PFSK-1 (cell line): Measurements from ENCODE around the gene STAC3.

Experiments used
- FOXP2 ChIP-seq: optimal IDR thresholded peaks from 2 replicates; pipeline ENCODE3; 2011; ENCODE audit warnings: borderline replicate concordance, control low read depth, inconsistent platforms; ENCODE audit not compliant: insufficient read depth; ENCODE audit errors: extremely low read length, extremely low read depth
- POLR2AphosphoS5 ChIP-seq: IDR thresholded peaks from 2 replicates; pipeline ENCODE4 v1.6.1; 2012; ENCODE audit warnings: low read depth, mild to moderate bottlenecking, control low read depth, low read length, moderate library complexity
- SIN3A ChIP-seq: IDR thresholded peaks from 2 replicates; pipeline ENCODE4 v1.6.1; 2012; ENCODE audit warnings: mild to moderate bottlenecking, low read length, moderate library complexity, borderline replicate concordance; ENCODE audit not compliant: insufficient read depth
- TAF1 ChIP-seq: IDR thresholded peaks from 2 replicates; pipeline ENCODE4 v1.6.1; 2012; ENCODE audit warnings: low read length, control low read depth, borderline replicate concordance; ENCODE audit not compliant: insufficient read depth
- TF ChIP-seq, protein P1 (sequence below), 2 experiments: IDR thresholded peaks; 2 replicates each; pipeline versions ENCODE4 v1.6.1 to v1.8.0; 2011 to 2012; ENCODE audit warnings: low read depth in 2 of 2, low read length in 2 of 2, control low read depth in 1 of 2, inconsistent platforms in 1 of 2, mild to moderate bottlenecking in 1 of 2, moderate library complexity in 1 of 2; ENCODE audit not compliant: insufficient read depth in 1 of 2

Gene STAC3

DNA sequence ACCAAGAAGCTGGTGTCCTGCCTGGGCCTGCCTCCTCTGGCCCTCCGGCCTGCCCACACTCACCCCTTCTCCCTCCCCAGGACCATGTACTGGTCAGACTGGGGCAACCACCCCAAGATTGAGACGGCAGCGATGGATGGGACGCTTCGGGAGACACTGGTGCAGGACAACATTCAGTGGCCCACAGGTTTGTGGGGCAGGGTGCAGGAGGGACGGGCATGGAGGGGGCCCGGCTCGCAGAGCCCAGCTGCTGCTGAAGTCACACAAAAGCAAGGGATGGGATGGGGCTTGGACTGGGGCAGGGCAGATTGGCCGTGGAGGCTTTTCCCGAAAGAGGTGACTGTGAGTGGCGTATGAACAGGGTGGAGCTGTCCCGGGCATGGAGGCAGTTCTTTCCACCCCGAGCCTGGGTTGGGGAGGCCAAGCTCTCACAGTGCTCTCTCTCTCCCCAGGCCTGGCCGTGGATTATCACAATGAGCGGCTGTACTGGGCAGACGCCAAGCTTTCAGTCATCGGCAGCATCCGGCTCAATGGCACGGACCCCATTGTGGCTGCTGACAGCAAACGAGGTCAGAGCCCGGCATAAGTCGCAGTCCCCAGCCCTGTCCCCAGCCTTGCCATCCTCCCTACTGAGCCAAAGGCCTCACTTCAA is 42.2 kb downstream of the STAC3 start:
- TF ChIP-seq, protein P1, sequence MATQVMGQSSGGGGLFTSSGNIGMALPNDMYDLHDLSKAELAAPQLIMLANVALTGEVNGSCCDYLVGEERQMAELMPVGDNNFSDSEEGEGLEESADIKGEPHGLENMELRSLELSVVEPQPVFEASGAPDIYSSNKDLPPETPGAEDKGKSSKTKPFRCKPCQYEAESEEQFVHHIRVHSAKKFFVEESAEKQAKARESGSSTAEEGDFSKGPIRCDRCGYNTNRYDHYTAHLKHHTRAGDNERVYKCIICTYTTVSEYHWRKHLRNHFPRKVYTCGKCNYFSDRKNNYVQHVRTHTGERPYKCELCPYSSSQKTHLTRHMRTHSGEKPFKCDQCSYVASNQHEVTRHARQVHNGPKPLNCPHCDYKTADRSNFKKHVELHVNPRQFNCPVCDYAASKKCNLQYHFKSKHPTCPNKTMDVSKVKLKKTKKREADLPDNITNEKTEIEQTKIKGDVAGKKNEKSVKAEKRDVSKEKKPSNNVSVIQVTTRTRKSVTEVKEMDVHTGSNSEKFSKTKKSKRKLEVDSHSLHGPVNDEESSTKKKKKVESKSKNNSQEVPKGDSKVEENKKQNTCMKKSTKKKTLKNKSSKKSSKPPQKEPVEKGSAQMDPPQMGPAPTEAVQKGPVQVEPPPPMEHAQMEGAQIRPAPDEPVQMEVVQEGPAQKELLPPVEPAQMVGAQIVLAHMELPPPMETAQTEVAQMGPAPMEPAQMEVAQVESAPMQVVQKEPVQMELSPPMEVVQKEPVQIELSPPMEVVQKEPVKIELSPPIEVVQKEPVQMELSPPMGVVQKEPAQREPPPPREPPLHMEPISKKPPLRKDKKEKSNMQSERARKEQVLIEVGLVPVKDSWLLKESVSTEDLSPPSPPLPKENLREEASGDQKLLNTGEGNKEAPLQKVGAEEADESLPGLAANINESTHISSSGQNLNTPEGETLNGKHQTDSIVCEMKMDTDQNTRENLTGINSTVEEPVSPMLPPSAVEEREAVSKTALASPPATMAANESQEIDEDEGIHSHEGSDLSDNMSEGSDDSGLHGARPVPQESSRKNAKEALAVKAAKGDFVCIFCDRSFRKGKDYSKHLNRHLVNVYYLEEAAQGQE (IDR thresholded peaks at IDR 0.05; ENCODE audit: insufficient read depth in 1 of 2, low read depth in 2 of 2, low read length in 2 of 2) = no peak
- no peak for TF ChIP-seq SIN3A
- no peak for TF ChIP-seq TAF1
- no peak for TF ChIP-seq FOXP2
- TF ChIP-seq POLR2AphosphoS5 = no peak

DNA sequence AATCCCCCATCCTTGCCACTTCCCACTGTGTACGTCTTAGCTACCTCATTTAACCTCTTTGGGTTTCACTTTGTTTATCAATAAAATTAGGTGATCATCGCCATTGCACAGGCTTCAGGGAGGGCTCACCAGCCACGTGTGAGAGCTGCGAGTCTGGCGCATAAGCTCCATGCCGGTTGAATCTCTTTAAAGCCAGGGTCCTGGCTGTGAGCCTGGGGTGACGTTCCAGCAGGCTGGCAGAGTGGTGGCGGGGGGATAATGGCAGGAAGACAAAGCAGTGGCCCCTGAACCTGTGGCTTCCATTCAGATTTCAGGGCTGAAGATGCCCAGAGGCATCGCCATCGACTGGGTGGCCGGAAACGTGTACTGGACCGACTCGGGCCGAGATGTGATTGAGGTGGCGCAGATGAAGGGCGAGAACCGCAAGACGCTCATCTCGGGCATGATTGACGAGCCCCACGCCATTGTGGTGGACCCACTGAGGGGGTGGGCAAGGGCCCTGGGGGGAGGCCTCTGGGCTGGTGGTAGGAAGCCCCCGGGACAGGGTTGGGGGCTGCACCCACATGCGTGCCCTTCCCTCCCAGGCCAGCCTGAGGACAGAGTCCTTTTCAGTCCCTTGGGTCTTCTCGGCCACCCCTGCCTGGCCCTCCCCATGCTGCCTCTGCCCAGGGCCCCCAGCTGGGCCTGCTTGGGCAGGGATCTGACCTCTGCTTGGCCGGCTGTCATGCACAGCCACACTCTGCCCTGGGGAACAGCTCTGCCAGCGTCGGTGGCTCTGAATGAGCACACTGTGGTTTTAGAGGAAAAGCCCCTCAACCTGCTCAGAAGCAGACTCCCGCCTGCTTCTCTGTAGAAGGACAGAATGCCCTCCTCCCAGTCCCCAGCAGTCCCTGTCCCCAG is 43.0 kb downstream of the STAC3 start:
- TF ChIP-seq POLR2AphosphoS5 (no peak), SIN3A (no peak)

DNA sequence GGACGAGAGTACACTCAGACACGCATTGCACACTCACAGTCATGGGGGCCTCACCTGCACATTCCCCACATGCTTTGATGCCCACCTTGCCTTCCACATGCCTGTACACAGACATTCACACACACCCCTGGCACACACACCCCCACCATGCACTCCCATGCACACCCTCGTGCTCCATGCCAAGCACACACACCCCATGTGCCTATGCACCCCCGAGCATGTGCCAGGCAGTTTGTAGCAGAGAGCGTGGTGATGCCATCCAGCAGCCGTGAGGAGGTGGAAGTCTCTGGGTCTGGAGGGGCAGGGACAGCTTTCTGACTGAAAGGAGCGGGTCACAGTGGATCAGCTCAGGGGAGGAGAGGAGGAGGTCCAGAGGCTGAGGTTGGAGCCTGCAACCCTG is 45.1 kb downstream of the STAC3 start:
- TF ChIP-seq, protein P1 (IDR thresholded peaks at IDR 0.05; ENCODE audit: insufficient read depth in 1 of 2, low read depth in 2 of 2, low read length in 2 of 2) = no peak

DNA sequence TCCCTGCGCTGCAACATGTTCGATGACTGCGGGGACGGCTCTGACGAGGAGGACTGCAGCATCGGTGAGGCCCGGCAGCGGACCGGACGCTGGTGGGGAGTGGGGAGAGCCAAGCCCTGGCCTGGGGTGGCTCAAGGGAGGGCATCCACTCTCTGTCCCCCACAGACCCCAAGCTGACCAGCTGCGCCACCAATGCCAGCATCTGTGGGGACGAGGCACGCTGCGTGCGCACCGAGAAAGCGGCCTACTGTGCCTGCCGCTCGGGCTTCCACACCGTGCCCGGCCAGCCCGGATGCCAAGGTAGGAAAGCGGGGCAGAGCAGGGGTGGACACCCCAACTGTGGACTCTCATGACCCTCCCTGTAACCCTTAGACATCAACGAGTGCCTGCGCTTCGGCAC is 45.8 kb downstream of the STAC3 start:
- TF ChIP-seq, protein P1 (IDR thresholded peaks at IDR 0.05; ENCODE audit: insufficient read depth in 1 of 2, low read depth in 2 of 2, low read length in 2 of 2) = no peak
- TF ChIP-seq POLR2AphosphoS5 = no peak

DNA sequence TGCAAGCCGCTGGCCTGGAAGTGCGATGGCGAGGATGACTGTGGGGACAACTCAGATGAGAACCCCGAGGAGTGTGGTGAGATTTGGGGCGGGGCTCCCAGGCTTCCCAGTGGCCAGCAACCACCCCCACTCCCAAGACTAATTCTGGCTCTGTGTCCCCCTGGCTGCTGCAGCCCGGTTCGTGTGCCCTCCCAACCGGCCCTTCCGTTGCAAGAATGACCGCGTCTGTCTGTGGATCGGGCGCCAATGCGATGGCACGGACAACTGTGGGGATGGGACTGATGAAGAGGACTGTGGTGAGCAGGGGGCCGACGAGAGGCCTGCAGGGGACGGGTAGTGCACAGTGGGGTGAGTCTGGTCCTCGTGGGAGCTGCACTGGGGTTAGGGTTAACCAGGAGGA is 46.5 kb downstream of the STAC3 start:
- TF ChIP-seq SIN3A (no peak), FOXP2 (no peak), POLR2AphosphoS5 (no peak), TAF1 (no peak)
- TF ChIP-seq, protein P1 (IDR thresholded peaks at IDR 0.05; ENCODE audit: insufficient read depth in 1 of 2, low read depth in 2 of 2, low read length in 2 of 2) = no peak
